H1 (cell line): ENCODE data around the gene SRRM2. TPM values are rescaled to one million over a fixed set of nuclear protein-coding genes. Genes with fewer than 3 reads are reported as not detected.

ENCODE experiments used
- FOSL1 ChIP-seq: IDR thresholded peaks from 2 replicates; pipeline ENCODE4 v1.6.1; 2011; ENCODE audit warnings: mild to moderate bottlenecking, low read depth, low read length, moderate library complexity; ENCODE audit not compliant: insufficient read depth
- NRF1 ChIP-seq: IDR thresholded peaks from 2 replicates; pipeline ENCODE4 v1.6.1; 2011; ENCODE audit warnings: mild to moderate bottlenecking, low read depth, low read length, improper control_type of control experiment
- RAD21 ChIP-seq, 2 experiments: IDR thresholded peaks in 1 of 2; conservative IDR thresholded peaks in 1 of 2; 2 replicates each; pipeline ENCODE4 v1.6.1; 2011; ENCODE audit warnings: low read depth in 2 of 2, low read length in 2 of 2, improper control_type of control experiment in 1 of 2, inconsistent platforms in 1 of 2, mild to moderate bottlenecking in 1 of 2, moderate library complexity in 1 of 2
- RNF2 ChIP-seq: fragments of 200-900, 300-1000 bp; sonication (generic); IDR thresholded peaks from 2 replicates; pipeline ENCODE4 v1.7.1; 2016; ENCODE audit warnings: borderline replicate concordance, low read depth, mild to moderate bottlenecking, antibody characterized with exemption, low read length; ENCODE audit not compliant: poor library complexity, severe bottlenecking; ENCODE audit errors: missing control alignments
- SP4 ChIP-seq: IDR thresholded peaks from 2 replicates; pipeline ENCODE4 v1.6.1; 2012; ENCODE audit warnings: low read length, inconsistent platforms
- polyA plus RNA-seq, 7 experiments: library from polyadenylated mRNA; depleted of rRNA in 3 of 7; stranded (reverse) in 5 of 7; unstranded in 2 of 7; fragments of >200 nt in 5 of 7; fragments of 200-250 nt in 2 of 7; gene quantifications; 1 replicate in 5 of 7; 2 replicates in 1 of 7; 4 replicates in 1 of 7; pipeline versions ENCODE4 v1.2.1 to v1.2.3, GENCODE V29; 2011 to 2013; ENCODE audit warnings: missing spikeins in 2 of 7, mixed read lengths in 2 of 7
- total RNA-seq: library from RNA; stranded (reverse); fragmentation: NEBNext Ultra II Directional; extraction: Animal tissue kit (Norgen Biotek cat#: 25700); gene quantifications from 2 replicates; pipeline ENCODE4 v1.2.1, GENCODE V29; 2021
- TF ChIP-seq, protein P1 (sequence below): fragments of 300-600 bp; sonication (generic); IDR thresholded peaks from 2 replicates; pipeline ENCODE4 v1.7.1; 2012; ENCODE audit warnings: low read length, moderate library complexity, mild to moderate bottlenecking, inconsistent platforms; ENCODE audit not compliant: insufficient replicate concordance
- TF ChIP-seq, protein P2 (sequence below): IDR thresholded peaks from 2 replicates; pipeline ENCODE4 v1.6.1; 2011; ENCODE audit warnings: low read depth, mild to moderate bottlenecking, low read length; ENCODE audit not compliant: insufficient read depth
- TF ChIP-seq, protein P3 (sequence below): IDR thresholded peaks from 2 replicates; pipeline ENCODE4 v1.6.1; 2011; ENCODE audit warnings: low read length, improper control_type of control experiment

Gene SRRM2
- total and polyA plus RNA-seq, 2 of the 8 experiments (the other 6 are each of a cell fraction or from before 2014, with no cell fraction given) = 300 to 579 TPM

DNA sequence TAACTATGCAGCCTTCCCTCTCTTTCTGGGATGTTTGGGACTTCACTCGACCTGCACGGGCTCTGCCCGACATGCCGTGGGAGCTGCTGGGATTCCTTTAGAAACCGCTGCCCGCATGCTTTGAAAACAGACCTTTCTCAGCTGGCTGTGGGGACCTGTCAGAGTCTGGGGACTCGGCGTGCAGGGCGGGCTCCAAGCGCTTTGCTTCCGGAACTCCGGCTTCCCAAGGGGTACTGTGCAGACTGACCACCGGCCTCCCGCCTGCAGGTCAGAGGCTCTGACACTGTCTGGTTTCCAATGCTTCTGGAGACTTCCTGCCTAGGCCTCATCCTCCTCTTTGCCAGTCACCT is 44.2 kb upstream of the SRRM2 start (continued):
- TF ChIP-seq, protein P1, sequence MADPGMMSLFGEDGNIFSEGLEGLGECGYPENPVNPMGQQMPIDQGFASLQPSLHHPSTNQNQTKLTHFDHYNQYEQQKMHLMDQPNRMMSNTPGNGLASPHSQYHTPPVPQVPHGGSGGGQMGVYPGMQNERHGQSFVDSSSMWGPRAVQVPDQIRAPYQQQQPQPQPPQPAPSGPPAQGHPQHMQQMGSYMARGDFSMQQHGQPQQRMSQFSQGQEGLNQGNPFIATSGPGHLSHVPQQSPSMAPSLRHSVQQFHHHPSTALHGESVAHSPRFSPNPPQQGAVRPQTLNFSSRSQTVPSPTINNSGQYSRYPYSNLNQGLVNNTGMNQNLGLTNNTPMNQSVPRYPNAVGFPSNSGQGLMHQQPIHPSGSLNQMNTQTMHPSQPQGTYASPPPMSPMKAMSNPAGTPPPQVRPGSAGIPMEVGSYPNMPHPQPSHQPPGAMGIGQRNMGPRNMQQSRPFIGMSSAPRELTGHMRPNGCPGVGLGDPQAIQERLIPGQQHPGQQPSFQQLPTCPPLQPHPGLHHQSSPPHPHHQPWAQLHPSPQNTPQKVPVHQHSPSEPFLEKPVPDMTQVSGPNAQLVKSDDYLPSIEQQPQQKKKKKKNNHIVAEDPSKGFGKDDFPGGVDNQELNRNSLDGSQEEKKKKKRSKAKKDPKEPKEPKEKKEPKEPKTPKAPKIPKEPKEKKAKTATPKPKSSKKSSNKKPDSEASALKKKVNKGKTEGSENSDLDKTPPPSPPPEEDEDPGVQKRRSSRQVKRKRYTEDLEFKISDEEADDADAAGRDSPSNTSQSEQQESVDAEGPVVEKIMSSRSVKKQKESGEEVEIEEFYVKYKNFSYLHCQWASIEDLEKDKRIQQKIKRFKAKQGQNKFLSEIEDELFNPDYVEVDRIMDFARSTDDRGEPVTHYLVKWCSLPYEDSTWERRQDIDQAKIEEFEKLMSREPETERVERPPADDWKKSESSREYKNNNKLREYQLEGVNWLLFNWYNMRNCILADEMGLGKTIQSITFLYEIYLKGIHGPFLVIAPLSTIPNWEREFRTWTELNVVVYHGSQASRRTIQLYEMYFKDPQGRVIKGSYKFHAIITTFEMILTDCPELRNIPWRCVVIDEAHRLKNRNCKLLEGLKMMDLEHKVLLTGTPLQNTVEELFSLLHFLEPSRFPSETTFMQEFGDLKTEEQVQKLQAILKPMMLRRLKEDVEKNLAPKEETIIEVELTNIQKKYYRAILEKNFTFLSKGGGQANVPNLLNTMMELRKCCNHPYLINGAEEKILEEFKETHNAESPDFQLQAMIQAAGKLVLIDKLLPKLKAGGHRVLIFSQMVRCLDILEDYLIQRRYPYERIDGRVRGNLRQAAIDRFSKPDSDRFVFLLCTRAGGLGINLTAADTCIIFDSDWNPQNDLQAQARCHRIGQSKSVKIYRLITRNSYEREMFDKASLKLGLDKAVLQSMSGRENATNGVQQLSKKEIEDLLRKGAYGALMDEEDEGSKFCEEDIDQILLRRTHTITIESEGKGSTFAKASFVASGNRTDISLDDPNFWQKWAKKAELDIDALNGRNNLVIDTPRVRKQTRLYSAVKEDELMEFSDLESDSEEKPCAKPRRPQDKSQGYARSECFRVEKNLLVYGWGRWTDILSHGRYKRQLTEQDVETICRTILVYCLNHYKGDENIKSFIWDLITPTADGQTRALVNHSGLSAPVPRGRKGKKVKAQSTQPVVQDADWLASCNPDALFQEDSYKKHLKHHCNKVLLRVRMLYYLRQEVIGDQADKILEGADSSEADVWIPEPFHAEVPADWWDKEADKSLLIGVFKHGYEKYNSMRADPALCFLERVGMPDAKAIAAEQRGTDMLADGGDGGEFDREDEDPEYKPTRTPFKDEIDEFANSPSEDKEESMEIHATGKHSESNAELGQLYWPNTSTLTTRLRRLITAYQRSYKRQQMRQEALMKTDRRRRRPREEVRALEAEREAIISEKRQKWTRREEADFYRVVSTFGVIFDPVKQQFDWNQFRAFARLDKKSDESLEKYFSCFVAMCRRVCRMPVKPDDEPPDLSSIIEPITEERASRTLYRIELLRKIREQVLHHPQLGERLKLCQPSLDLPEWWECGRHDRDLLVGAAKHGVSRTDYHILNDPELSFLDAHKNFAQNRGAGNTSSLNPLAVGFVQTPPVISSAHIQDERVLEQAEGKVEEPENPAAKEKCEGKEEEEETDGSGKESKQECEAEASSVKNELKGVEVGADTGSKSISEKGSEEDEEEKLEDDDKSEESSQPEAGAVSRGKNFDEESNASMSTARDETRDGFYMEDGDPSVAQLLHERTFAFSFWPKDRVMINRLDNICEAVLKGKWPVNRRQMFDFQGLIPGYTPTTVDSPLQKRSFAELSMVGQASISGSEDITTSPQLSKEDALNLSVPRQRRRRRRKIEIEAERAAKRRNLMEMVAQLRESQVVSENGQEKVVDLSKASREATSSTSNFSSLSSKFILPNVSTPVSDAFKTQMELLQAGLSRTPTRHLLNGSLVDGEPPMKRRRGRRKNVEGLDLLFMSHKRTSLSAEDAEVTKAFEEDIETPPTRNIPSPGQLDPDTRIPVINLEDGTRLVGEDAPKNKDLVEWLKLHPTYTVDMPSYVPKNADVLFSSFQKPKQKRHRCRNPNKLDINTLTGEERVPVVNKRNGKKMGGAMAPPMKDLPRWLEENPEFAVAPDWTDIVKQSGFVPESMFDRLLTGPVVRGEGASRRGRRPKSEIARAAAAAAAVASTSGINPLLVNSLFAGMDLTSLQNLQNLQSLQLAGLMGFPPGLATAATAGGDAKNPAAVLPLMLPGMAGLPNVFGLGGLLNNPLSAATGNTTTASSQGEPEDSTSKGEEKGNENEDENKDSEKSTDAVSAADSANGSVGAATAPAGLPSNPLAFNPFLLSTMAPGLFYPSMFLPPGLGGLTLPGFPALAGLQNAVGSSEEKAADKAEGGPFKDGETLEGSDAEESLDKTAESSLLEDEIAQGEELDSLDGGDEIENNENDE = no peak
- no peak for TF ChIP-seq FOSL1
- no peak for TF ChIP-seq RNF2
- TF ChIP-seq NRF1 = no peak
- TF ChIP-seq, protein P2, sequence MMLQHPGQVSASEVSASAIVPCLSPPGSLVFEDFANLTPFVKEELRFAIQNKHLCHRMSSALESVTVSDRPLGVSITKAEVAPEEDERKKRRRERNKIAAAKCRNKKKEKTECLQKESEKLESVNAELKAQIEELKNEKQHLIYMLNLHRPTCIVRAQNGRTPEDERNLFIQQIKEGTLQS = no peak
- TF ChIP-seq, protein P3, sequence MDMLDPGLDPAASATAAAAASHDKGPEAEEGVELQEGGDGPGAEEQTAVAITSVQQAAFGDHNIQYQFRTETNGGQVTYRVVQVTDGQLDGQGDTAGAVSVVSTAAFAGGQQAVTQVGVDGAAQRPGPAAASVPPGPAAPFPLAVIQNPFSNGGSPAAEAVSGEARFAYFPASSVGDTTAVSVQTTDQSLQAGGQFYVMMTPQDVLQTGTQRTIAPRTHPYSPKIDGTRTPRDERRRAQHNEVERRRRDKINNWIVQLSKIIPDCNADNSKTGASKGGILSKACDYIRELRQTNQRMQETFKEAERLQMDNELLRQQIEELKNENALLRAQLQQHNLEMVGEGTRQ = no peak
- no peak for TF ChIP-seq RAD21 (IDR thresholded peaks at IDR 0.05 in 1 of 2, conservative IDR thresholded peaks at IDR 0.05 in 1 of 2; ENCODE audit: low read depth in 2 of 2, low read length in 2 of 2)
- no peak for TF ChIP-seq SP4
